GOT3 (cell line): ENCODE measurements around the gene MACF1.
"Not testable (repeated sequence)": the region's sequence is repeated elsewhere in the genome, so short reads cannot be mapped to it uniquely, and the experiment has no call there.

Source experiments
- DNase-seq: peaks from one replicate; lab custom pipeline; 2025; ENCODE audit warnings: mixed read lengths; lab: John Stamatoyannopoulos, UW

Gene MACF1

DNA sequence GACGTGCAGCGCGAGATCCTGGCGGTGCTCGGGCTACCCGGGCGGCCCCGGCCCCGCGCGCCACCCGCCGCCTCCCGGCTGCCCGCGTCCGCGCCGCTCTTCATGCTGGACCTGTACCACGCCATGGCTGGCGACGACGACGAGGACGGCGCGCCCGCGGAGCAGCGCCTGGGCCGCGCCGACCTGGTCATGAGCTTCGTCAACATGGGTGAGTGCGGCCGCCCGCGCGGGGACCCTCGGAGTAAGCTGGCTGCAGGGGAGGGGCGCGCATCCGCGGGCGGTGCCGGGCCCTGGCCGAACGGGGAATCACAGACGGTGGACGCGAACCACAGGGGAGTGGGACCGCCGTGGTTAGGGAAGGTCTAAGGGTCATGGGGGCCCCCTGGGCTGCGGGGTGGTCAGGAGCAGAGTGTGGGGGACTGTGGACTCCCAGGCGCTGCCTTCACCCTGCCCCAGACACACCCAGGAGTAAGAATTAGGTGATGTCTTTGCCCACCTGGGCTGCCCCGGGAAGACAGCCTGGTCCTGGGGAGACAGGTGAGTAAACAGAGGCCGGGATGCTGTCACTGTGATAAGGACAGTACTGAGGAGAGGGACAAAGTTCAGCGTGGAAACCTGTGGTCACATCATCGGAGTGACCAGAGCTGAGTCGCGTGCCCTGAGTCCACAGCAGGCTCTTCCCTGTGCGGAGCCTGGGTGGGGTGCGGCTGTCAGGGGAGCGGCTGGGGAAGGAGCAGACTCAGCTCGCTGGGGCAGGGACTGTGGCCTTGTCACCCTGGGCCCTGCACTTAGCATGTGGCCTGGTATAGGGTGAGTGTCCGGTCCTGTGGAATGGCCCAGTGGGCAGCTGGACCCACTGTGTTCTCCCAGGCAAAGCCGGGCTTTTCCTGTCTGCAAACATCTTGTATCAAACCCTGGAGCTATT, 287.9 kb downstream of the MACF1 start:
- DNase-seq: not testable (repeated sequence)

DNA sequence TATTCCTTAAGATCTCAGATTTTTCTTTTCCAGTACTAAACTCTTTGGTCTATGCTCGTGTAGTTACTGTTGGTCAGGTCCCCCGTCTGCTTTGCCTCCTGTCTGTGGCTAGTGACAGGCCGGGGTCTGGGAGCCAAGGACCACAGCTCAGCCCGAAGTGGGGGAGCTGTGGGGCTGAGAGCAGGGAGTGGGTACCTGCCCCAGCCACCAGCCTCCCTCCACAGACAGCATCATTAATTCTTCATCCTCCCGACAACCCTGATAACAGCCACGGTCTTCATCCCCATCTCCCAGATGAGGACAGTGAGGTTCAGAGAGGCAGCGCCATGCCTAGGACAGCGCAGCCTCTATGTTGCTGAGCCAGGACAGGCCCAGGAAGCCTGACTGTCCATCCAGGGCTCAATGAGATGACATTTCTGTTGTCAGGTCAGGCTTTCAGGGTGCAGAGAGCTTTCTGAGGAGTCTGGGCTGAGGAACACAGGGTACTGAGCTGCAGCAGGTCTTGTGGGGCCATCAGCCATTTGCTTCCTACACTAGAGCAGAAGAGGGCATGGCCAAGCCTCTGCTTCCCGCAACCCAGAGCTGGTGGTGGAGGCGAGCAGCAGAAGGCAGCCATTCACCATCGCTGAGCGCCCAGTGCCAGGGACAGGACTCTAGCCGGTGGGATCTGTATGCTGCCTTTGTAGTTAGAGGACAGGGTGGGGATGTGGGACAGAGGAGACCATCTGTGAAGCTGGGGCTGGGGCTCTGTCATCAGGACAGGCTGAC, 288.7 kb downstream of the MACF1 start:
- not testable (repeated sequence) for DNase-seq

DNA sequence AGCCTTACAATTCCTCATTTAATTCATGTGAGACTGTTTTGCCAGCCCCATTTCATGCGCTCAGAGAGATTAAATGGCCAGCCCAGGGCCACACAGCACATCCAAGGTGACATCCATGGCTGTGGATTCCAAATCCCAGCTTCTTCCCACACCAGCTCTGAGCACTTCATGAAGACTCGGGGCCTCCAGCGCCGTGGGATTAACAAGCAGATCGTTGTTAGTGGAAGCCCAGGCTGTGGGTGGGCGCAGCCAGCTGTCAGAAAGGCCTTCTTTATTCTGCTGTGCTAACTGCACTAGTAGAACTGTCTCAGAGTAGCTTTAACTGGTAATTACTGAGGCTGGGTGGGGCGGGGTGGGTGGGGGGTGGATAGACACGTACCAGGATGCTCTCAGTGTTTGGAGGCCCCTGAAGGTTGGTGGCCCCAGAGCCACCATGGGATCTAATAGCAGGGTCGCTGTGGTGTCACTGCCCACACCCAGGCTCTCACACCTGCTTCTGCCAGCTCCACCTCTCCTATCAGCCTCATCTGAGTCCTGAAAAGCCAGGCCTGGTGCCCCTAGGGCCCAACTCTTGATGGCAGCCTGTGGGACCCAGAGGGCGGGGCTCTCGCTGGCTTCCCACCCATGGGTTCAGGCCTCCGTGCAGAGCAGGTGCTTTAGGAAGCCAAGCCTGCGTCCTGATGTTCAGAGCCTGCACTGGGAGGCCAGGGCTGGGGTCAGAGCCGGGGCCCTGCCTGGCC, 290.3 kb downstream of the MACF1 start:
- no peak for DNase-seq

DNA sequence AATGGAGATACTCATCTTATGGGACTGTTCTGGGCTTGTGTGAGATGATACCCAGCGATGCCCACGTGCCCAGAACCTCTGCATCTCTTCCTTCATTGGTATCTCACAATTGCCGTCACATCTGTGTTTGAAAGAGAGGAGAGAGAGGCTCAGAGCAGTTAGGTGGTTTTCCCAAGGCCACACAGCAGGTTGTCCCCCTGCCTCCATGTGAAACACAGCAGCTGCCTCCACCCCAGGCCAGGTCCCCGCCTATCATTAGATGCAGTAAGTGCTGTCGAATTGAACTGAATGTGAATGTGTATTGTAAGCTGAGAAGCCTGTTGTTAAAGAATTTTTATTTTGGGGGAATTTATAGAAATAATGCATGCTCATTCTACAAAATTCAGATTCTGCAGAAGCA, 292.0 kb downstream of the MACF1 start:
- DNase-seq: not testable (repeated sequence)

DNA sequence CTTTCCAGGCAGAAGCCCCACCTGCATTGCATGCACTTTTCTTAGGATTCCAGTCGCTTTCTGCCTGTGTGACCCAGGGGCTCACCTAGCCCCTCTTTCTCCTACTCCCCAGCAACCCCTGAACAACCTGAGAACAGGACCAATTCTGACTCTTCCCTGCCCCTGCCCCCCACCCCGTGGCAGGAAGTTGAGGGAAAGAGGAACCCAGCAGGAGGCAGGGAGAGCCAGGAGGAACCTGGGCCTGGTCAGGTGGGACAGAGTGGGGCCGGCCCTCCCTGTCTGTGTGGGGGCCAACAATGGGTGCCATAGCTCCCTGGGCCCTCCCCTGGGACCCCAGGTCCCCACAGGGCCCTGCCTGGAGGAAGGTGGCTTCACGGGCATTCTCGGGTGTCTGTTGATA, 293.1 kb downstream of the MACF1 start:
- no peak for DNase-seq

DNA sequence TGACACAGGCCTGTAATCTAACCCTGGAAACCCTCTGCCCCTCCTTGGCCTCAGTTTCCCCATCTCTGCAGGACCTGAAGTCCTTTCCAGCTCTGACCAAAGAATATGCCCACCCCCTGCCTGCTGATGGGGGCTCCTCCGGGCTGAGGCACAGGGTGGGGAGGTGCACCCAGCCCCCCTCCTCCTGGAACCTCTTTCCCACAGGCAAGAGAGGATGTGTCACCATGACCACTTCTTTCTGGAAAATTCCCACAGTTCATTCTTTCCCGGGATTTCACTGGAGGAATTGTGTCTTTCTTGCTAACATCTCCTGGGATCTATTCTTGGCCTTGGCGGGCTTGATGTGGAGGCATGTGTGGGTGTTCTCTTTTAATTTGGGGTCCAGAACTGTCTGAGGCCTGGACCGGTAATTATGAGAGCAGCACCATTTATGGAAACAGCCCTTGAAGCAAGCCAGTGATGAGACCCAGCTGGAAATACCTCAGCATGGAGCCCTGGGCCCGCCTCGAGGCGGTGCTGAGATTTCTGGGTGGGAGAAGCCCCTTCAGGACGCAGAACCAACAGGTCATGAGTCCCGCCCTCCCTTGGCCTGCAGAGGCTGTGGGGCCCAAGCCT, 293.7 kb downstream of the MACF1 start:
- DNase-seq: not testable (repeated sequence)

DNA sequence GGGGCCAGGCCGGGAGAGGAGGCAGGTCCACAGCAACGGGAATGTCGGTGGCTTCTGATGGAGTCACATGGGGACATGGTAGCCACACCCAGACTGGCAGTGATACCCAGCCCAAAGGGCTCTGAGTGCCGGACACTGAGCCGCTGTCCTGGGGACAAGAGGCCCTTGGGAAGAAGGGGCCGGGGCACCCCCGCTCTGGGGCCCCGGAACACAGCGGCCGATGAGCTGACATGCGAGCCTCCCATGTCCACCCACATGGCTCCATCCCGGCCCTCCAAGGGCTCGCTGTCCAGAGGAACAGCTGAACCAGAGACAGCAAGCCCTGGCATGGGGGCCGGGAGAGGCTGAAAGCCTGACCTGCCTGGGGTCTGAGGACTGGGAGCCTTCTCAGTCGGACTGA, 294.3 kb downstream of the MACF1 start:
- not testable (repeated sequence) for DNase-seq

DNA sequence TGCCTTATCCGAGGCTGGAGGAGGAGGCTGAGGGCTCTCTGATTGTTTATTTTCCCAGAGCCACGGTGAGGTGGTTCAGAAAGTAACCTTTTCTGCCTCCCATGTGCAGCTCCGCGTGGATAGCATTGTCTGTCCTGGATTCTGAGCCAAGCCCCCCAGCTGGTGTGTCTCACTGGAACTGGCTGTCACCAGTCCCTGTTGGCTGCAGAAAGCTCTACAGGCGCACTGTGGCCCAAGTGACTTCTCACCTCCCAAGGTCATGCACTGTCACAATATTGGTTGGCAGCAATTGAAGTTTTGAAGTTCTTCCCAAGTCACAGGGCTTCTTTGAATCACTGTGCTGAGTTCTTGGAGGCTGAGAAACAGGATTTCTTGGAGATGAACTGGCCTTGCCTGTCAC, 295.2 kb downstream of the MACF1 start:
- DNase-seq: no peak

DNA sequence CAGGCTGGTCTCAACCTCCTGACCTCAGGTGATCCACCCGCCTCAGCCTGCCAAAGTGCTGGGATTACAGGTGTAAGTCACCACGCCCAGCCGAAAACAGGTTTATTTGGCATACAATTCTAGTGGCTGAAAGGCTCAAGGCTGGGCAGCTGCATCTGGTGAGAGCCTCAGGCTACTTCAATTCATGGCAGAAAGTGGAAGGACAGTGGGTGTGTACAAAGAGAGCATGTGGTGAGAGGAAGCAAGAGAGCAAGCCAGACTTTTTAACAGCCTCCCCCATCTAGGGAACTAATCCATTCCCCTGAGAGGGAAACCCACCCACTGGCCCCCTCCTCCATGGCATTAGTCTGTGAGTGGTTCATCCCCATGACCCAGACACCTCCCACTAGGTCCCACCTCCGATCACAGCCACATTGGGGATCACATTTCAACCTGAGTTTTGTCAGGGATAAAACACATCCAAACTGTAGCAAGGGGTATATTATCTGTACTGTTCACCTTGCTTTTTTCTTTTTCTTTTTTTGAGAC, 296.4 kb downstream of the MACF1 start:
- DNase-seq: no peak

DNA sequence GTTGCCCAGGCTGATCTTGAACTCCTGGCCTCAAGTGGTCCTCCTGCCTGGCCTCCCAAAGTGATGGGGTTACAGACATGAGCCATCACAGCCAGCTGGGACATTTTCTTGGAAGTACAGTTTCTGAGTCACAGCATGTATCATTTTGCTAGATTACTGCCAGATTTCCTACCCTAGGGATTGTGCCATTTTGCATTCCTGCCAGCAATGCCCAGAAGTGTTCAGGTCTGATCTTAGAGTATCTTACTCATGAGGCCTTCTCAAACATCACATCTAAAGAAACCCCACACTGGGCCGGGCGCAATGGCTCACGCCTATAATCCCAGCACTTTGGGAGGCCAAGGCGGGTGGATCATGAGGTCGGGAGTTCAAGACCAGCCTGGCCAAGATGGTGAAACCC, 297.2 kb downstream of the MACF1 start:
- DNase-seq: peak; percentile 49

DNA sequence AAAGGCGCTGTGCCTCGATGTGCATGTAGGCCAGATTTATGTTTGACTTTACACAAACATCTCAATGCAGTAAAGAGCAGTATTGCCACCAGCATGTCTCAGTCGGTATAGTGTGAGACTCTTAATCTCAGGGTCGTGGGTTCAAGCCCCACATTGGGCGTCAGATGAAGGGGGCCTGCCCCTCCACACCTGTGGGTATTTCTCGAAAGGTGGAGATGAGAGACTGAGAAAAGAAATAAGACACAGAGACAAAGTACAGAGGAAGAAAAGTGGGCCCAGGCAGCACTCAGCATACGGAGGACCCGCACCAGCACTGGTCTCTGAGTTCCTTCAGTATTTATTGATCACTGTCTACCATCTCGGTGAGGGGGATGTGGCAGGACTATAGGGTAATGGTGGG, 299.9 kb downstream of the MACF1 start:
- not testable (repeated sequence) for DNase-seq

DNA sequence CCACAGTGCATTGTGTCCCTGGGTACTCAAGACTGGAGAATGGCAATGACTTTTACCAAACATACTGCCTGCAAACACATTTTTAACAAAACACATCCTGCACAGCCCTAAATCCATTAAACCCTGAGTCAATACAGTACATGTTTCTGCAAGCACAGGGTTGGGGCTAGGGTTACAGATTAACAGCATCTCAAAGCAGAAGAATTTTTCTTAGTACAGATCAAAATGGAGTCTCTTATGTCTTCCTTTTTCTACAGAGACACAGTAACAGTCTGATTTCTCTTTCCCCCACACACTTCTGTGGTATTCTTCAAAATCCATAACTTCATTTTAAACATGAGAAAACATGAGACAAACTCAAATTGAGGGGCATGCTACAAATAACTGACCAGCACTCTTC, 300.8 kb downstream of the MACF1 start:
- no peak for DNase-seq

DNA sequence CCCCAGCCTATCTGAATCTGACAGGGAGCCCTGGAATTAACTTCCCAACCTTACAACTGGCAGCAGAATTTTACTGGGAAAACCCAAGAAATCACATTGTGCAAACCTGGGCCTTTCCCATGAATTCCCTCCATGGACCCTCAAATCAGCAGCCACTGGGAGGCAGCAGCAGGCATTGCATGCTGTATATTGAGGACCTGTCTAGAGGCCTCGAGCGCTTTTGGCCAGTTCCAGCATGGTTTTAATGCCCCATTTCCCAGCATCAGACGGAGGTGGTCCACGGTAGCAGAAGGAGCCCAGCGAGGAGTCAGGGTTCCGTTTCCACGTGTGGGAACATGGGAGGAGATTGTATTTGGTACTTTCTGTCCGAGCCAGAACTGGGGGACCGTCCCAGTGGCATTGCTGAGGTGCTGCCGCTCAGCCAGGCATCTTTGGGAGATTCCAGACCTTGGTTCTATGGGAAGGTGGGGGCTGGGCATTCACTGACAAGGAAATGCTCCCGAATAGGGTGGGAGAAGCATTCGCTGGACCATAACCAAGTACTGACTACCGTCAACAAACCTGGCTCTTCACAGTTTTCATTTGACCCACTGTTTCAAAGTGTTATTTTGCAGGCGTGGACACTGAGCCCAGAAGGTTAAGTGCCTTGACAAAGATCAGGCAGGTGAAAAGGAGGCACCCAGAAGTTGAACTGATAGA, 302.9 kb downstream of the MACF1 start:
- no peak for DNase-seq

DNA sequence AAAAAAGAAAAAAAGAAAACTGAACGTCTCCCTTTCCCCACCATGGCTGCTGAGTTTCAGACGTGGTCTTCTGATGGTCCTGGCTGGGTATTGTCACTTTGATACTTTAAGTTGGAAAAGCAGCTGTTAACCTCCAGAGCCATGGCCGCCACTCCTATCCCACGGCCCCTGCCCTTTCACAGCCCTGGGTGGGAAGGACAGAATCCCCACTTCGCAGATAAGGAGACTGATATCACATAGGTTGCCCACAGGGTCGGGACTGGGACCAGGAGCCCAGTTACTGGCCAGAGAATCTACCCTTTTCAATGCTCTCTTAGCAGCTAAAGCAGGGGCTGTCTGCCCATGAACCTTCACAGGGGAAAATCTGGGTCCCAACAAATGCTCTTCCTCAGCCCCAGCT, 303.8 kb downstream of the MACF1 start:
- DNase-seq: no peak

DNA sequence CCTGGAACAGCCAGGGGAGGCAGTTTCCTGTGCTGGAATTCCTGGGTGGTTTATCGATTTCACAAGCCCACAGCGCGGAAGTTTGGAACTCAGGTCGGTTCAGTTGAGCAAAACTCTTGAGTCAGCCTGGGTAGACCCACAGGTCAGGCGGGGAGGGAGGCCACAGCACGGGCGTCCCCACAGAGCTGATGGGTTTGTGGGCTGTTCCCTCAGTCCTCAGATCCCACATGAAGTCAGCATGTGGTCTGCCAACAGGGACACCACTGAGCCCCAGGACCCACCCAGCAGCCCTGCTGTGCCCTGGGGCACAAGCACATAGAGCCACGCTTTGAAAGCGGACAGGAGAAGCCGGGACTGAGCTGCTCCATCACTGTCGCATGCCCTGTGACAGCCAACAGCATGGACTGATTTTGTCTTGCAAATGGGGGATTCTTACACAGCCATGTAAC, 304.4 kb downstream of the MACF1 start:
- DNase-seq: no peak

DNA sequence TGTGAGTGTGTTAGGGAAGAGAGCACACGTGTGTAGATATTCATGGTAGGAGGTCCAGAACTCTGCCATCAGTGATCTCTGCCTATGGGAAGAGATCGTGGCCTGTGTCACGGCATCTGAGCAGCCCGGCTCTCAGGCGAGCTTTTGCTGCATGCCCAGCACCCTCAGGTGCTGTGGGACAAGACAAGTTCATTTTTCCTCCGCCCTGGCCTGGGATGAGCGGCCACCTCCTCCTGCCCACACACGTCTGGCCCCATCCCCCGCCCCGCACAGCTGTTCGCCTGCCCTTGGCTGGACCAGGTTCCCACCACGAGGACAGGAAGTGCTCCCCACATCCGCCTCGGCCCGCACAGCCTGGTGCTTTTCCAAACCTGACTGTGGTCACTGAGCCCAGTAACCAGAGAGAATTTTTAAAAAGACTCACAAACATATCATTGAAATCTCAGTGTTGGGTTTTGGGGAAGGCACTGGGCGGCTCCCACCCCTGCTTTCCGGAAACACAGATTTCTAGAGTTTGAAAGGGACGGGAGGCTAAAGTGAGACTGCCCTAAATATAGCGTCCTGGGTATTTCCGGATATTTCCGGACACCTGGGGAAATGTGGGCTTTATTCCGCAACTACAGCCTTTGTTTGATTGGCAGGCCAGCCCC, 305.0 kb downstream of the MACF1 start:
- no peak for DNase-seq

DNA sequence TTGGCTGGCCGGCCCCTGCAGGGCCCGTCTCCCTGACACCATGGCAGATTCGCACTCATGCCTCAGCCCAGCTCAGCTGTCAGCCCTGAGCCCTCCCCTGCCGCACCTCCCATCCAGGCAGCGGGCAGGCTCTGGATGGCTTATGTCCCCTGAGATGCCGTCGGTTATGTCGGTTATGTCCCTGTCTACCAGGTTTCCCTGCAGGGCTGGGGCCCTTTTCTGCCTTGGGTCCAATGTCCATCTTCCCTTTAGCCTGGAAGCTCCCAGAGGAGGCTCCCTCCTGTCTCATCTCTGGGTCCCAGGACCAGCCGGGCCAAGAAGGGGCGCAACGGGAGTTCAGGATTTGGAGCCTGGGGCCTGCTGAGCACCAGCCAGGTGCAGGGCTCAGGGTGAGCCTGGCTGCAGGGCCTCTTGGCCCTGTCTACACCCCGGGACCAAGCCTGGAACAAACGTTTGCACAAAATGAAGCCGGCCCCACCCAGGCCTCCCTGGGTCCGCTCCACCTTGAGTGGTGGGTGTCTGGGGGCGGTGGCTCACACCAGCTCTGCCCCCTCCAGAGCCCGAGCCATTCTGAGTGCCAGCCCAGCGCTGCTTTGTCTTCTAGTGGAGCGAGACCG, 306.2 kb downstream of the MACF1 start:
- DNase-seq: not testable (repeated sequence)

DNA sequence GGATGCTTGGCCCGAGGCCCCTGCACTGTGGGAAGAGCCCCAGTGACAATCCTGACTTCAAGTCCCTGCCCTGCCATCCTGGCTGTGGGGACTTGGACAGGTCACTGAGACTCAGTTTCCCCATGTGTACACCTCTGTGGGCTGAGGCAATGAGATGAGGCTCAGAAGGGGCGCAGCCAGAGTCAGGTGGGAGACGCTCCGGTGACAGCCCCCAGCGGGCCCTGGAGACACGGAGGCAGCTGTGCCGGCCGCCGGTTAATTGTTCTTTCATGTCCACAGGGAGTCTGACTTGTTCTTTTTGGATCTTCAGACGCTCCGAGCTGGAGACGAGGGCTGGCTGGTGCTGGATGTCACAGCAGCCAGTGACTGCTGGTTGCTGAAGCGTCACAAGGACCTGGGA, 307.0 kb downstream of the MACF1 start:
- not testable (repeated sequence) for DNase-seq

DNA sequence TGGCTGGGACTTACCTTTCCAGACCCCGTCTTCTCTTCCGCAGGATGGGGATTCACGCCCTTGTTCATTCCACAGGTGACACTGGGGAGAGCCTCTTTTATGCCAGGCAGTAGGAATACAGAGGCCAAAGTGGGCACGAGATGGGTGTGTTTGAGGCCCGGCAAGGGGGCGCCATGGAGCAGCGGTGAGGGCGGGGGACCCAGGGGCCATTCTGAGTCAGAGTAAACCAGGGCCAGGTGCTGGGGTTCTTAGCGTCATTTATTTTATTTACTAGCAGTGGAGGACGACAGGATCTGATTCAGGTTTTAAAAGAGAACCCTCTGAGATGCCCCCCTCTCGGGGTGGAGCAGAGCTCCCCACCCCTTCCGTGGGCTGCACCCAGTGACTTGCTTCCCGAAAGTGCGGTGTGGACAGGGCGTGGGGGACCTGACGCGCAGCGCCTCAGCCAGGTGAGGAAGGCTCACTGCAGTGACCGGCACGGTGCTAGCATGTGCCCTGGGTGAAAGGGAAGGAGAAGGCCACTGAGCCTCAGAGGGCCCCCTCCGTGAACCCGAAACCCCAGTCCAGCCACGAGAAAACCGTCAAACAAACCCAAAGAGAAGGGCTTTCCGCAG, 307.8 kb downstream of the MACF1 start:
- not testable (repeated sequence) for DNase-seq
